K562 (cell line): ENCODE measurements around the gene EMC9. TPM values are rescaled to one million over a fixed set of nuclear protein-coding genes. Genes with fewer than 3 reads are reported as not detected.

Source experiments
- ATAC-seq: fragments of 200-7000 bp; cut with Tn5 transposase; 3 replicates; pipeline ENCODE4 v1.9.1; 2020; ENCODE audit warnings: moderate library complexity
- BruUV-seq: library from RNA; stranded (reverse); fragments of 400-500 nt; replicated peaks from 2 replicates; lab custom pipeline; 2021; lab: Mats Ljungman, UMichigan
- CTCF ChIA-PET: fragments of 300-600 bp; formaldehyde crosslinking; extraction: SDS; loops from one replicate; lab custom pipeline; 2021; ENCODE audit warnings: low intra/inter-chr PET ratio; lab: Yijun Ruan, JAX
- POLR2A ChIA-PET: fragments of 300-600, 350-650 bp; sonication (Branson Sonifier 250); formaldehyde crosslinking; extraction: SDS; loops from one replicate; lab custom pipeline; 2021; ENCODE audit warnings: antibody characterized with exemption, inconsistent platforms; lab: Yijun Ruan, JAX
- DNase-seq, 4 experiments: peaks; one replicate each; pipeline versions ENCODE4 v3.0.0 to v3.0.0-alpha.2; 2011 to 2018; ENCODE audit warnings: low spot score in 3 of 4, mixed read lengths in 3 of 4; ENCODE audit errors: extremely low read depth in 1 of 4
- FAIRE-seq: peaks from 2 replicates; lab custom pipeline; 2011; peaks lifted over from hg19 to GRCh38; lab: Jason Lieb, UNC
- H2AFZ ChIP-seq: 2 replicates; pipeline ENCODE4 v1.6.0; 2011; ENCODE audit warnings: low read depth, low read length, control low read depth, inconsistent platforms
- H3K27ac ChIP-seq: fragments of 200-600 bp; 3 replicates; pipeline ENCODE4 v1.8.0; 2011; ENCODE audit warnings: low read depth, mild to moderate bottlenecking, control low read depth, inconsistent platforms, low read length, moderate library complexity, mixed read lengths; ENCODE audit errors: extremely low read depth
- H3K27me3 ChIP-seq, 2 experiments: fragments of 300-600 bp in 1 of 2; 2 replicates in 1 of 2; 3 replicates in 1 of 2; pipeline versions ENCODE4 v1.6.0 to v1.8.0; 2011; ENCODE audit warnings: inconsistent platforms in 2 of 2, low read length in 2 of 2, mild to moderate bottlenecking in 1 of 2, mixed read lengths in 1 of 2, moderate library complexity in 1 of 2; ENCODE audit not compliant: control insufficient read depth in 2 of 2, insufficient read depth in 2 of 2
- H3K36me3 ChIP-seq: fragments of 300-600 bp; 3 replicates; pipeline ENCODE4 v1.8.0; 2011; ENCODE audit warnings: mild to moderate bottlenecking, low read length, inconsistent platforms; ENCODE audit not compliant: control insufficient read depth, insufficient read depth
- H3K4me1 ChIP-seq, 2 experiments: fragments of 200-600 bp in 1 of 2; replicated peaks in 1 of 2; 2 replicates in 1 of 2; 3 replicates in 1 of 2; pipeline versions ENCODE4 v1.5.1 to v1.8.0; 2011; ENCODE audit warnings: inconsistent platforms in 2 of 2, low read length in 2 of 2, mild to moderate bottlenecking in 1 of 2, mixed read lengths in 1 of 2, moderate library complexity in 1 of 2; ENCODE audit not compliant: control insufficient read depth in 2 of 2, insufficient read depth in 2 of 2
- H3K4me2 ChIP-seq: 2 replicates; pipeline ENCODE4 v1.6.1; 2011; ENCODE audit warnings: low read length, control low read depth, inconsistent platforms, mixed read lengths; ENCODE audit not compliant: insufficient read depth
- H3K4me3 ChIP-seq: fragments of 200-600 bp; sonication (generic), shearing (Covaris generic); 2 replicates; pipeline ENCODE4 v1.5.1; 2016; ENCODE audit warnings: control low read depth, inconsistent platforms
- H3K79me2 ChIP-seq: fragments of 200-600 bp; 3 replicates; pipeline ENCODE4 v1.8.0; 2011; ENCODE audit warnings: low read length, inconsistent platforms; ENCODE audit not compliant: control insufficient read depth, insufficient read depth
- H3K9ac ChIP-seq, 2 experiments: 2 replicates each; pipeline versions ENCODE4 v1.6.0 to v1.6.1; 2011; ENCODE audit warnings: low read depth in 2 of 2, low read length in 2 of 2, control low read depth in 1 of 2, inconsistent platforms in 1 of 2, mild to moderate bottlenecking in 1 of 2, mixed read lengths in 1 of 2; ENCODE audit not compliant: insufficient read depth in 1 of 2
- H3K9me1 ChIP-seq: one replicate; pipeline ENCODE4 v1.6.0; 2011; ENCODE audit warnings: inconsistent platforms, mild to moderate bottlenecking, low read length, moderate library complexity; ENCODE audit not compliant: control insufficient read depth, insufficient read depth
- H3K9me3 ChIP-seq: replicated peaks from 2 replicates; pipeline ENCODE4 v1.5.1; 2011; ENCODE audit warnings: low read depth, low read length, inconsistent platforms; ENCODE audit not compliant: control insufficient read depth, insufficient read depth
- H4K20me1 ChIP-seq: replicated peaks from 2 replicates; pipeline ENCODE4 v1.6.1; 2011; ENCODE audit warnings: low read length, inconsistent platforms, mixed read lengths; ENCODE audit not compliant: control insufficient read depth, insufficient read depth
- ARID2 ChIP-seq: fragments of 450-650 bp; IDR thresholded peaks from 2 replicates; pipeline ENCODE4 v1.6.1; 2017; ENCODE audit warnings: antibody characterized with exemption, mild to moderate bottlenecking
- BDP1 ChIP-seq: IDR thresholded peaks from 3 replicates; pipeline ENCODE4 v1.6.1; 2011; ENCODE audit not compliant: insufficient read length, insufficient read depth
- ELF4 ChIP-seq: fragments of 450-650 bp; formaldehyde crosslinking; IDR thresholded peaks from 2 replicates; pipeline ENCODE4 v1.4.0; 2022; ENCODE audit warnings: missing genetic modification characterization
- EP300 ChIP-seq: IDR thresholded peaks from 2 replicates; pipeline ENCODE4 v1.6.1; 2012; ENCODE audit warnings: low read length, improper control_type of control experiment
- ETV1 ChIP-seq: fragments of 450-650 bp; conservative IDR thresholded peaks from 2 replicates; pipeline ENCODE4 v1.6.1; 2016; ENCODE audit warnings: missing genetic modification characterization, control low read depth, low read depth, missing compliant biosample characterization
- MEF2D ChIP-seq: conservative IDR thresholded peaks from 2 replicates; pipeline ENCODE4 v1.6.1; 2016; ENCODE audit warnings: low read depth, missing genetic modification characterization, missing compliant biosample characterization
- SMARCE1 ChIP-seq: fragments of 450-650 bp; IDR thresholded peaks from 2 replicates; pipeline ENCODE4 v1.7.1; 2016; ENCODE audit warnings: mild to moderate bottlenecking
- SMC3 ChIP-seq: conservative IDR thresholded peaks from 2 replicates; pipeline ENCODE4 v1.6.1; 2011; ENCODE audit warnings: low read depth, low read length, improper control_type of control experiment; ENCODE audit not compliant: insufficient read depth
- TAL1 ChIP-seq: fragments of 450-650 bp; IDR thresholded peaks from 2 replicates; pipeline ENCODE4 v1.6.1; 2016; ENCODE audit warnings: mild to moderate bottlenecking
- ZNF197 ChIP-seq: fragments of 200-800 bp; sonication (Bioruptor generic); IDR thresholded peaks from 2 replicates; pipeline ENCODE4 v1.6.1; 2016; ENCODE audit warnings: low read depth, missing genetic modification characterization, missing compliant biosample characterization
- ZNF316 ChIP-seq: fragments of 450-650 bp; IDR thresholded peaks from 2 replicates; pipeline ENCODE4 v1.6.1; 2016
- ZNF57 ChIP-seq: fragments of 450-650 bp; formaldehyde crosslinking; IDR thresholded peaks from 2 replicates; pipeline ENCODE4 v1.4.0; 2020; ENCODE audit warnings: mild to moderate bottlenecking, moderate library complexity
- WGBS: fragments of 100-300 bp; shearing (Covaris generic); methylation state at CpG from one replicate; pipeline ENCODE4 v1.1.6; 2016; ENCODE audit warnings: low coverage, mixed read lengths; ENCODE audit not compliant: insufficient coverage; ENCODE audit errors: missing lambda C conversion rate; 5-methylcytosine and 5-hydroxymethylcytosine counted together
- in situ Hi-C: fragments of 300-500 bp; cut with MboI; formaldehyde crosslinking; loops from 4 replicates; pipeline ENCODE4 v1.15.0; 2018; ENCODE audit warnings: inconsistent platforms, mixed read lengths
- intact Hi-C: fragments of 100-400 bp; cut with micrococcal nuclease; formaldehyde crosslinking; loops from 2 replicates; pipeline ENCODE4 v1.14.2; 2022
- polyA plus RNA-seq, 8 experiments: library from polyadenylated mRNA; depleted of rRNA in 4 of 8; stranded (reverse) in 5 of 8; unstranded in 3 of 8; fragments of >200 nt; fragmentation: Nextera tagmentation in 2 of 8; fragmentation: Illumina TruSeq in 1 of 8; extraction: Ambion mirVana in 2 of 8; extraction: Trizol in 1 of 8; gene quantifications; 2 replicates each; pipeline versions ENCODE4 v1.2.1 to v1.2.3, GENCODE V29; 2011 to 2014; ENCODE audit warnings: inconsistent platforms in 1 of 8, missing spikeins in 1 of 8
- total RNA-seq, 7 experiments: library from RNA; depleted of rRNA in 6 of 7; stranded (reverse); fragments of >200 nt in 6 of 7; fragmentation: Illumina TruSeq in 2 of 7; extraction: Trizol in 2 of 7; gene quantifications; 2 replicates each; pipeline versions ENCODE4 v1.2.1 to v1.2.3, GENCODE V29; 2011 to 2021; ENCODE audit warnings: low replicate concordance in 1 of 7
- TF ChIP-seq, protein P1 (sequence below): sonication (generic); formaldehyde crosslinking; IDR thresholded peaks from 2 replicates; pipeline ENCODE4 v1.8.1; 2023; ENCODE audit warnings: mild to moderate bottlenecking, missing genetic modification reagents
- TF ChIP-seq, protein P2 (sequence below): fragments of 450-650 bp; formaldehyde crosslinking; IDR thresholded peaks from 2 replicates; pipeline ENCODE4 v1.4.0; 2020; ENCODE audit warnings: mild to moderate bottlenecking, moderate library complexity

The EMC9 gene
- total and polyA plus RNA-seq, 9 of the 15 experiments (the other 6 are each of a cell fraction or from before 2014, with no cell fraction given), result 3.1 to 13.2 (median 7.8) TPM

DNA sequence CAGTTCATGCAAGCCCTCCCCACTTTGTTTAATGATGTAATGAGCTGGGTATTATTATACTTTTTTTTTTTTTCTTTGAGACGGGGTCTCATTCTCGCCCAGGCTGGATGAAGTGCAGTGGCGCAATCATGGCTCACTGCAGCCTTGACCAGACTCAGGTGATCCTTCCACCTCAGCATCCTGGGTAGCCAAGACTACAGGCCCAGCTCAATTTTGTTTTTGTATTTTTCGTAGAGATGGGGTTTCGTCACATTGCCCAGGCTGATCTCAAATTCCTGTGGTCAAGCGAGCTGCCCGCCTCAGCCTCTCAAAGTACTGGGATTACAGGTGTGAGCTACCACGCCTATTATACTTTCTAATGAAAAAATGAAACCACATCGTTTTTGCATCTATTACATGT, 31.3 kb downstream of the EMC9 start (continued):
- no peak for TF ChIP-seq SMARCE1

GRCh38 chr14:24108336-24108874, 33.0 kb downstream of the EMC9 start:
- no peak overlapping the region for H3K4me2 ChIP-seq
- no TSS peak for BruUV-seq
- POLR2A ChIA-PET, result interaction anchor here (0.6 to 4.8 kb wide), 4 partner anchors 13 to 105 kb away, joined by 3 to 29 read pairs (median 8); partner anchors contain the start of gene PCK2
- TF ChIP-seq ZNF57 (CRISPR knock-in tag) (no peak), ZNF197 (CRISPR knock-in tag) (no peak), MEF2D (tag) (no peak), EP300 (no peak), BDP1 (no peak), ELF4 (CRISPR knock-in tag) (no peak), SMC3 (no peak), ARID2 (no peak), TAL1 (no peak), ZNF316 (no peak), ETV1 (tag) (no peak)
- TF ChIP-seq, protein P1, sequence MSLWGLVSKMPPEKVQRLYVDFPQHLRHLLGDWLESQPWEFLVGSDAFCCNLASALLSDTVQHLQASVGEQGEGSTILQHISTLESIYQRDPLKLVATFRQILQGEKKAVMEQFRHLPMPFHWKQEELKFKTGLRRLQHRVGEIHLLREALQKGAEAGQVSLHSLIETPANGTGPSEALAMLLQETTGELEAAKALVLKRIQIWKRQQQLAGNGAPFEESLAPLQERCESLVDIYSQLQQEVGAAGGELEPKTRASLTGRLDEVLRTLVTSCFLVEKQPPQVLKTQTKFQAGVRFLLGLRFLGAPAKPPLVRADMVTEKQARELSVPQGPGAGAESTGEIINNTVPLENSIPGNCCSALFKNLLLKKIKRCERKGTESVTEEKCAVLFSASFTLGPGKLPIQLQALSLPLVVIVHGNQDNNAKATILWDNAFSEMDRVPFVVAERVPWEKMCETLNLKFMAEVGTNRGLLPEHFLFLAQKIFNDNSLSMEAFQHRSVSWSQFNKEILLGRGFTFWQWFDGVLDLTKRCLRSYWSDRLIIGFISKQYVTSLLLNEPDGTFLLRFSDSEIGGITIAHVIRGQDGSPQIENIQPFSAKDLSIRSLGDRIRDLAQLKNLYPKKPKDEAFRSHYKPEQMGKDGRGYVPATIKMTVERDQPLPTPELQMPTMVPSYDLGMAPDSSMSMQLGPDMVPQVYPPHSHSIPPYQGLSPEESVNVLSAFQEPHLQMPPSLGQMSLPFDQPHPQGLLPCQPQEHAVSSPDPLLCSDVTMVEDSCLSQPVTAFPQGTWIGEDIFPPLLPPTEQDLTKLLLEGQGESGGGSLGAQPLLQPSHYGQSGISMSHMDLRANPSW (CRISPR knock-in tag), result no peak
- TF ChIP-seq, protein P2, sequence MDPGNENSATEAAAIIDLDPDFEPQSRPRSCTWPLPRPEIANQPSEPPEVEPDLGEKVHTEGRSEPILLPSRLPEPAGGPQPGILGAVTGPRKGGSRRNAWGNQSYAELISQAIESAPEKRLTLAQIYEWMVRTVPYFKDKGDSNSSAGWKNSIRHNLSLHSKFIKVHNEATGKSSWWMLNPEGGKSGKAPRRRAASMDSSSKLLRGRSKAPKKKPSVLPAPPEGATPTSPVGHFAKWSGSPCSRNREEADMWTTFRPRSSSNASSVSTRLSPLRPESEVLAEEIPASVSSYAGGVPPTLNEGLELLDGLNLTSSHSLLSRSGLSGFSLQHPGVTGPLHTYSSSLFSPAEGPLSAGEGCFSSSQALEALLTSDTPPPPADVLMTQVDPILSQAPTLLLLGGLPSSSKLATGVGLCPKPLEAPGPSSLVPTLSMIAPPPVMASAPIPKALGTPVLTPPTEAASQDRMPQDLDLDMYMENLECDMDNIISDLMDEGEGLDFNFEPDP (CRISPR knock-in tag), result no peak

More at GRCh38 chr14:24108336-24108874, 33.0 kb downstream of the EMC9 start:
- Histone ChIP-seq H4K20me1 (no peaks in the 10 kb centered on the region), H3K9me1 (no peaks in the 10 kb centered on the region), H3K36me3 (peaks cover 7% of the 10 kb centered on the region; the same call in 1 of the 3 replicates), H3K4me1 (peaks cover 0 to 3% of the 10 kb centered on the region in 2 experiments; a peak in 2 of 5 replicates), H3K9ac (no peak overlapping the region), H3K27me3 (no peaks in the 10 kb centered on the region), H2AFZ (peak overlapping the region; percentile 85), H3K9me3 (no peaks in the 10 kb centered on the region; the same call in 1 of the 2 replicates), H3K27ac (no peak overlapping the region; the same call in 2 of the 3 replicates), H3K4me3 (no peak overlapping the region), H3K79me2 (no peaks in the 10 kb centered on the region)
- CTCF ChIA-PET, result interaction anchor here (0.9 kb wide), 1 partner anchor 50 kb away, joined by 7 read pairs; no protein-coding TSS in a partner anchor
- in situ Hi-C loops, result no loop called here
- ATAC-seq (no peak), DNase-seq (no peak), FAIRE-seq (no peak)
- intact Hi-C loops, result loop anchor here (1.0 to 5.0 kb wide), 2 partner anchors 50 to 211 kb away; no protein-coding TSS in a partner anchor
- 20% methylated on average over 5 of the region's 5 CpGs for WGBS
